22Rv1 (cell line): ENCODE results near the gene XRCC4.

Experiments used
- CTCF ChIP-seq: fragments of 450-650 bp; IDR thresholded peaks from 2 replicates; pipeline ENCODE4 v1.5.1; 2017; ENCODE audit warnings: mild to moderate bottlenecking
- ZFX ChIP-seq: fragments of 450-650 bp; IDR thresholded peaks from 2 replicates; pipeline ENCODE4 v1.6.1; 2017; ENCODE audit warnings: antibody characterized with exemption, borderline replicate concordance

GRCh38 chr5:83306572-83307241 lies 229.4 kb downstream of the XRCC4 start:
- TF ChIP-seq CTCF (no peak), ZFX (no peak)
